Measurements from ENCODE around the gene GRM6.

GRM6 gene

GRCh38 chr5:178986326-178986960 lies 8.7 kb downstream of the GRM6 start:
- ATAC-seq (ENCODE audit: low read depth) (no peak), DNase-seq (ENCODE audit: low spot score) (peak; percentile 69)
- Histone ChIP-seq H3K4me1 (ENCODE audit: insufficient read depth, poor library complexity, severe bottlenecking) (no peaks in the 10 kb centered on the region), H3K27ac (ENCODE audit: poor library complexity, severe bottlenecking) (no peak overlapping the region), H3K9me3 (ENCODE audit: severe bottlenecking) (peaks cover 46% of the 10 kb centered on the region), H3K27me3 (ENCODE audit: insufficient read depth, poor library complexity, severe bottlenecking) (no peaks in the 10 kb centered on the region), H3K4me3 (ENCODE audit: severe bottlenecking) (no peak overlapping the region), H3K36me3 (ENCODE audit: low read depth) (no peaks in the 10 kb centered on the region)
- TF ChIP-seq, protein P1, sequence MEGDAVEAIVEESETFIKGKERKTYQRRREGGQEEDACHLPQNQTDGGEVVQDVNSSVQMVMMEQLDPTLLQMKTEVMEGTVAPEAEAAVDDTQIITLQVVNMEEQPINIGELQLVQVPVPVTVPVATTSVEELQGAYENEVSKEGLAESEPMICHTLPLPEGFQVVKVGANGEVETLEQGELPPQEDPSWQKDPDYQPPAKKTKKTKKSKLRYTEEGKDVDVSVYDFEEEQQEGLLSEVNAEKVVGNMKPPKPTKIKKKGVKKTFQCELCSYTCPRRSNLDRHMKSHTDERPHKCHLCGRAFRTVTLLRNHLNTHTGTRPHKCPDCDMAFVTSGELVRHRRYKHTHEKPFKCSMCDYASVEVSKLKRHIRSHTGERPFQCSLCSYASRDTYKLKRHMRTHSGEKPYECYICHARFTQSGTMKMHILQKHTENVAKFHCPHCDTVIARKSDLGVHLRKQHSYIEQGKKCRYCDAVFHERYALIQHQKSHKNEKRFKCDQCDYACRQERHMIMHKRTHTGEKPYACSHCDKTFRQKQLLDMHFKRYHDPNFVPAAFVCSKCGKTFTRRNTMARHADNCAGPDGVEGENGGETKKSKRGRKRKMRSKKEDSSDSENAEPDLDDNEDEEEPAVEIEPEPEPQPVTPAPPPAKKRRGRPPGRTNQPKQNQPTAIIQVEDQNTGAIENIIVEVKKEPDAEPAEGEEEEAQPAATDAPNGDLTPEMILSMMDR (IDR thresholded peaks at IDR 0.05; ENCODE audit: poor library complexity, severe bottlenecking) = no peak

DNA sequence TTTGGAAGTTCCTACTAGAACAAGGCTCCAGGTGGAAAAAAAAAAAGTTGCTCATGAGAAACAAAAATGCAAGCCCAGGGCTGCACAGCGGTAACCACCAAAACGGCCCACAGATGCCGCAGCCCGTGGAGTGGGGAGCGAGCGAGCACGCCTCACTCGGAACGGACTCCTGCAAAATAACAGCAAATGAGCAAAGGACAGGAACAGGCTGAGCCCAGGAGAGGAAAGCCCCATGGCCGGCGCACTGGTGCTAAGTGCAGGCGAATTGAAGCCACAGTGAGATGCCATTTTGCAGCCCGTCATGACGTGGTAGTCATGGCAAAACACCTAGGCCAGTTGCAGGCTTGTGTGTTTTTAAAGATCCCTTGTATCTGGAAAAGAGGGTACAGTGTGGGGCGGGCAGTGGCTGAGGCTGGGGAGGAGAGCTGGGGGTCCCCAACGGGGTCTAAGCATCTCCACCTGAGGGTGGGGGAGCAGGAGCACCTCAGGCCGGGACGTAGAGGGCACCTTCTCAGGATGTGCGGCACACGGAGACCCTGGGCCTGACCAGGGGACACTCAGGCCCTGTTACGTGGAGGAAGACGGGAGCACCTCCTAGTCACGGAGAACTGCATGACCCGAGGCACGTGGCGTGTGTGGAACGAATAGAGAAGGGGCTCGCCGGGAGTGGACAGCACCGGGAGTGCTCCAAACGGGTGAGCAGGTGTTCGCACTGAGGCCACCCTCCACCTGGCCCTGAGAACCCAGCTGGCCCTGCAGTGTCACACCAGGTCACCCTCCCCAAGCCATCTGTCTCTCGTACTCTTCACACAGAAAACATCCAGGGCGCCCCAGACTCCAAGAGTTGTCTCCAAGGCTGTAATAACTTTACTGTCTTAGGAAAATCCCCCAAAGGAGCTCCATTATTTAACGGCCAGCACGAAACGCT lies 10.7 kb downstream of the GRM6 start:
- Histone ChIP-seq H3K27ac (ENCODE audit: poor library complexity, severe bottlenecking) (no peak overlapping the region), H3K27me3 (ENCODE audit: insufficient read depth, poor library complexity, severe bottlenecking) (no peaks in the 10 kb centered on the region), H3K4me1 (ENCODE audit: insufficient read depth, poor library complexity, severe bottlenecking) (no peaks in the 10 kb centered on the region), H3K4me3 (ENCODE audit: severe bottlenecking) (no peak overlapping the region), H3K36me3 (ENCODE audit: low read depth) (no peaks in the 10 kb centered on the region), H3K9me3 (ENCODE audit: severe bottlenecking) (peaks cover 36% of the 10 kb centered on the region)
- DNase-seq (ENCODE audit: low spot score) (peak; percentile 66), ATAC-seq (ENCODE audit: low read depth) (no peak)
- TF ChIP-seq, protein P1 (IDR thresholded peaks at IDR 0.05; ENCODE audit: poor library complexity, severe bottlenecking) = no peak

DNA sequence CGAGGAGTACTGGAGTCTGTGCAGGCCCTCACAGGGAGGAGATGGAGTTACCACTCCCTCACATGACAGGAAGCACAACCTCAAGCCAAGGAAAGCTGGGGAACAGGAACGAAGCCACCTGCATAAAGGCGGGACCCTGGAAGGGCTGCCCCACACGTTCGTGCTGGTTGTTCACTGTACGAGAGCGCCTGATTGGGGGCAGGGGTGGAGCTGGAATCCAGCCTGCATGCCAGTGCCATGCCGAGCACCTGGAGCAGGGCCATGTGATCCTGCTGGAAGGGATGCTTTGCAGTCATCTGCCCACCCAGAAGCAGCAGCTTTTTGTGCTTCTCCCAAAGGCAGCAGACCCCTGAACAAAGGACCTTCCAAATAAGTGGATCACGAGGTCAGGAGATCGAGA lies 11.4 kb downstream of the GRM6 start:
- H3K9me3 ChIP-seq (ENCODE audit: severe bottlenecking) = peaks cover 33% of the 10 kb centered on the region

GRCh38 chr5:178982941-178983340 lies 12.2 kb downstream of the GRM6 start:
- Histone ChIP-seq H3K4me1 (ENCODE audit: insufficient read depth, poor library complexity, severe bottlenecking) (no peaks in the 10 kb centered on the region), H3K27me3 (ENCODE audit: insufficient read depth, poor library complexity, severe bottlenecking) (no peaks in the 10 kb centered on the region), H3K27ac (ENCODE audit: poor library complexity, severe bottlenecking) (no peak overlapping the region), H3K9me3 (ENCODE audit: severe bottlenecking) (peaks cover 33% of the 10 kb centered on the region), H3K36me3 (ENCODE audit: low read depth) (no peaks in the 10 kb centered on the region), H3K4me3 (ENCODE audit: severe bottlenecking) (no peak overlapping the region)
- TF ChIP-seq, protein P1 (IDR thresholded peaks at IDR 0.05; ENCODE audit: poor library complexity, severe bottlenecking) = no peak
- ATAC-seq (ENCODE audit: low read depth) (no peak), DNase-seq (ENCODE audit: low spot score) (no peak)

More for the DNA sequence above, 11.4 kb downstream of the GRM6 start:
- DNase-seq (ENCODE audit: low spot score) (no peak), ATAC-seq (ENCODE audit: low read depth) (no peak)
- no peaks in the 10 kb centered on the region for H3K27me3 ChIP-seq (ENCODE audit: insufficient read depth, poor library complexity, severe bottlenecking)
- no peaks in the 10 kb centered on the region for H3K36me3 ChIP-seq (ENCODE audit: low read depth)
- H3K4me3 ChIP-seq (ENCODE audit: severe bottlenecking) = no peak overlapping the region
- H3K27ac ChIP-seq (ENCODE audit: poor library complexity, severe bottlenecking) = no peak overlapping the region
- no peaks in the 10 kb centered on the region for H3K4me1 ChIP-seq (ENCODE audit: insufficient read depth, poor library complexity, severe bottlenecking)
- TF ChIP-seq, protein P1 (IDR thresholded peaks at IDR 0.05; ENCODE audit: poor library complexity, severe bottlenecking) = no peak
